Endothelial cell (in vitro differentiated cells): ENCODE data around the gene MCHR1. TPM values are rescaled to one million over a fixed set of nuclear protein-coding genes. Genes with fewer than 3 reads are reported as not detected.

Experiments
- DNase-seq: peaks from one replicate; pipeline ENCODE4 v3.0.0; 2021; ENCODE audit warnings: low spot score
- H3K27ac Mint-ChIP-seq: one replicate; pipeline ENCODE4 v1.8.0; 2021; ENCODE audit warnings: mixed read lengths, inconsistent platforms; ENCODE audit not compliant: unreplicated experiment
- H3K27me3 Mint-ChIP-seq: one replicate; pipeline ENCODE4 v1.8.0; 2021; ENCODE audit warnings: mild to moderate bottlenecking, moderate library complexity, mixed read lengths, inconsistent platforms; ENCODE audit not compliant: unreplicated experiment
- H3K36me3 Mint-ChIP-seq: one replicate; pipeline ENCODE4 v1.8.0; 2021; ENCODE audit warnings: mild to moderate bottlenecking, low read depth, mixed read lengths, inconsistent platforms; ENCODE audit not compliant: unreplicated experiment
- H3K4me1 Mint-ChIP-seq: one replicate; pipeline ENCODE4 v1.8.0; 2021; ENCODE audit warnings: mild to moderate bottlenecking, mixed read lengths, inconsistent platforms; ENCODE audit not compliant: unreplicated experiment
- H3K4me3 Mint-ChIP-seq: one replicate; pipeline ENCODE4 v1.8.0; 2021; ENCODE audit warnings: mild to moderate bottlenecking, mixed read lengths, inconsistent platforms; ENCODE audit not compliant: unreplicated experiment
- H3K9me3 Mint-ChIP-seq: one replicate; pipeline ENCODE4 v1.8.0; 2021; ENCODE audit warnings: mixed read lengths, inconsistent platforms; ENCODE audit not compliant: unreplicated experiment
- CTCF ChIP-seq: fragments of 200-600 bp; sonication (generic); IDR thresholded peaks from one replicate; pipeline ENCODE4 v1.5.0; 2021; ENCODE audit warnings: antibody characterized with exemption; ENCODE audit not compliant: unreplicated experiment
- total RNA-seq: library from RNA; stranded (reverse); fragmentation: NEBNext Ultra II Directional; extraction: Animal tissue kit (Norgen Biotek cat#: 25700); gene quantifications from one replicate; pipeline ENCODE4 v1.2.1, GENCODE V29; 2021; ENCODE audit not compliant: unreplicated experiment

Gene MCHR1
- total RNA-seq, 1 donor from 2014 or later = 6.6 TPM

DNA sequence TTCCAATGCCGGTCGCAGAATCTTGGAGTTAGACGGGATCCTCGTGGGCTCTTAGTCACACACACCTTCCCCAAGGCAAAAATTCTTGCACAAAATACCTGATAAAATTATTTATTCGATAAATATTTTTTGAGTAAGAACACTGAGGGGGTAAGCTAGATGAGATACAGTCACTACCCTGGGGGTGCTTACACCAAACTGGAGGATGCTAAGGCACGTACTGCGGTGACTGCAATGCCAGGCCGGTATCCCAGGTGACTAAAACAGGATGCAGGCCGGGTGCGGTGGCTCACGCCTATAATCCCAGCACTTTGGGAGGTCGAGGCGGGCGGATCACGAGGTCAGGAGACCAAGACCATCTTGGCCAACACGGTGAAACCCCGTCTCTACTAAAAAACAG is 41.0 kb upstream of the MCHR1 start:
- H3K27me3 Mint-ChIP-seq = peaks cover 3% of the 10 kb centered on the region
- H3K4me3 Mint-ChIP-seq = no peak overlapping the region
- H3K27ac Mint-ChIP-seq = no peak overlapping the region
- peaks cover 27% of the 10 kb centered on the region for H3K4me1 Mint-ChIP-seq
- no peak for DNase-seq
- no peak for TF ChIP-seq CTCF
- H3K9me3 Mint-ChIP-seq = no peaks in the 10 kb centered on the region
- H3K36me3 Mint-ChIP-seq = no peaks in the 10 kb centered on the region

DNA sequence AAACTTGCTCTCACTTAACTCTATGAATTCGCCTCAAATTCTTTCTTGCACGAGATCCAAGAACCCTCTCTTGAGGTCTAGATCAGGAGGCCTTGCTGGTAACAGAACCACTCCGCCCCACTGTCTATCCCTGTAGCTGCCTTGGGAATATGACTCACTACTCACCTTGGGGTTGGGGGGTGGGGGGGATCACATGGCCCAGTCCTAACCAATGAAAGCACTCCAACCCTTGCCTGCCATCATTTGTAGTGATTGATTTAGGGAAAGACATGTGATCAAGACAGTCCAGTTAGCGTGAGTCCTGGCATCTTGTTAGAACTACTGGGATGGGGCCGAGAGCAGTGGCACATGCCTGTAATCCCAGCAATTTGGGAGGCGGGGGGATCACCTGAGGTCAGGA is 38.0 kb upstream of the MCHR1 start:
- no peak for TF ChIP-seq CTCF
- H3K27me3 Mint-ChIP-seq = peaks cover 3% of the 10 kb centered on the region
- no peak overlapping the region for H3K27ac Mint-ChIP-seq
- H3K4me3 Mint-ChIP-seq = no peak overlapping the region
- DNase-seq = no peak
- H3K9me3 Mint-ChIP-seq = no peaks in the 10 kb centered on the region
- H3K4me1 Mint-ChIP-seq = peaks cover 17% of the 10 kb centered on the region
- H3K36me3 Mint-ChIP-seq = no peaks in the 10 kb centered on the region

- no peak overlapping the region for H3K4me3 Mint-ChIP-seq
- no peak for TF ChIP-seq CTCF
- peaks cover 17% of the 10 kb centered on the region for H3K4me1 Mint-ChIP-seq
- H3K27me3 Mint-ChIP-seq = peaks cover 4% of the 10 kb centered on the region
- H3K36me3 Mint-ChIP-seq = no peaks in the 10 kb centered on the region
- H3K9me3 Mint-ChIP-seq = no peaks in the 10 kb centered on the region
- H3K27ac Mint-ChIP-seq = no peak overlapping the region
- DNase-seq = no peak
These were observed 37.0 kb upstream of the MCHR1 start for GRCh38 chr22:40642316-40642715.

DNA sequence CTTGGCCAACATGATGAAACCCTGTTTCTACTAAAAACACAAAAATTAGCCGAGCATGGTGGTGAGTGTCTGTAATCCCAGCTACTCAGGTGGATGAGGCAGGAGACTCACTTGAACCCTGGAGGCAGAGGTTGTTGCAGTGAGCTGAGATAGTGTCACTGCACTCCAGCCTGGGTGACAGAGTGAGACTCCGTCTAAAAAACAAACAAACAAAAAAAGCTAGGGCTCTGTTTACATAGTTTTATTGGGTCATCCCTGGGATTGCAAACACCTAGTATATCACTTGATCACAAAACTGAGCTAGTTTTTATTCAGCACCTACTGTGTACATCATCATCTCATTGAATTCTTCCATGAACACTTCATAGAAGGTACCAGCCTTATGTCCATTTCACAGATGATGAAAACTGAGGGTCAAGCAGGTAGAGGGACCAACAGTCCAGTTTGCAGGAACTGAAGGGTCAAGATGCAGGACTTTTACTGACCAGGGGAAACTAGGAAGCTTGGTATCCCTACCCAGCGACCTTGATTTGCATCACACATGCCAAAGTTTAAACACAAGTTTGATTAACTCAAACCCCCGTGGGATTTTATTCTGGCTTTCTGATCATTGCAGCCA is 33.6 kb upstream of the MCHR1 start:
- H3K27ac Mint-ChIP-seq = no peak overlapping the region
- no peak for DNase-seq
- no peaks in the 10 kb centered on the region for H3K36me3 Mint-ChIP-seq
- H3K27me3 Mint-ChIP-seq = peaks cover 4% of the 10 kb centered on the region
- TF ChIP-seq CTCF = no peak
- H3K9me3 Mint-ChIP-seq = no peaks in the 10 kb centered on the region
- H3K4me3 Mint-ChIP-seq = no peak overlapping the region
- H3K4me1 Mint-ChIP-seq = peaks cover 17% of the 10 kb centered on the region

DNA sequence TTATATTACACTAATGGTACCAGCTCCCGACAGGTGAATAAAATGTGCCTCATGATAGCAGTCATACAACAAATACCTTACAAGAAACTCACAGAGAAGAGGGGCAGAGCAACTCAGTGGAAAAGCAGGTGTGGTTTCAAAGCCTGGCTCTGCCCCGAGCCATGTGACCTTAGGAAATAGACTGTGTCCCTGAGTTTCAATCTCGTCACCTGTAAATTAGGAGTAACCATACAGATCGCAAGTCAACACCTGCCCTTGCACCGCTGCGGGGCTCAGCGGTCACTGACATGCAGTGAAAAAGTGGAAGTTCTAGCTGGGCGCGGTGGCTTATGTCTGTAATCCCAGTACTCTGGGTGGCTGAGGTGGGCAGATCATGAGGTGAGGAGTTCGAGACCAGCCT is 30.9 kb upstream of the MCHR1 start:
- Mint-ChIP-seq H3K36me3 (no peaks in the 10 kb centered on the region), H3K9me3 (no peaks in the 10 kb centered on the region), H3K4me1 (peaks cover 21% of the 10 kb centered on the region), H3K27me3 (peaks cover 1% of the 10 kb centered on the region), H3K4me3 (peak overlapping the region; percentile 19), H3K27ac (no peak overlapping the region)
- no peak for TF ChIP-seq CTCF
- DNase-seq = no peak
